Stimulated activated CD8-positive, alpha-beta memory T cell treated with anti-CD3 and anti-CD28 coated beads, Interleukin-12 subunit alpha, Interleukin-12 subunit beta, amount 100 ng/mL, for 1 hour (primary cell): ENCODE measurements around the gene NQO1.

Source experiments
- DNase-seq: peaks from one replicate; pipeline ENCODE4 v3.0.0-alpha.2; 2020; ENCODE audit warnings: low read depth

Gene NQO1

GRCh38 chr16:69706256-69706974 lies 19.9 kb downstream of the NQO1 start:
- DNase-seq = no peak

GRCh38 chr16:69703638-69704037 lies 22.7 kb downstream of the NQO1 start:
- no peak for DNase-seq

- DNase-seq = no peak
Measured at GRCh38 chr16:69701866-69702265, 24.5 kb downstream of the NQO1 start.

GRCh38 chr16:69701452-69701851 lies 24.9 kb downstream of the NQO1 start:
- no peak for DNase-seq

GRCh38 chr16:69699915-69700314 lies 26.4 kb downstream of the NQO1 start:
- DNase-seq = no peak

- DNase-seq = no peak
Measured at GRCh38 chr16:69698404-69698803, 28.0 kb downstream of the NQO1 start.

GRCh38 chr16:69693916-69694315 lies 32.4 kb downstream of the NQO1 start:
- DNase-seq = no peak

GRCh38 chr16:69691980-69692911 lies 34.1 kb downstream of the NQO1 start:
- no peak for DNase-seq

- no peak for DNase-seq
Measured at GRCh38 chr16:69688589-69688988, 37.8 kb downstream of the NQO1 start.

GRCh38 chr16:69680358-69680757 lies 46.0 kb downstream of the NQO1 start:
- no peak for DNase-seq

GRCh38 chr16:69672998-69673713 lies 53.2 kb downstream of the NQO1 start:
- DNase-seq = no peak

- no peak for DNase-seq
Measured at GRCh38 chr16:69672315-69672997, 53.9 kb downstream of the NQO1 start.

- DNase-seq = no peak
Measured at GRCh38 chr16:69669577-69669976, 56.8 kb downstream of the NQO1 start.

GRCh38 chr16:69663846-69664245 lies 62.5 kb downstream of the NQO1 start:
- no peak for DNase-seq

GRCh38 chr16:69662901-69663300 lies 63.5 kb downstream of the NQO1 start:
- DNase-seq = no peak

GRCh38 chr16:69660166-69660565 lies 66.2 kb downstream of the NQO1 start:
- DNase-seq = no peak
